Stimulated activated CD4-positive, alpha-beta T cell treated with anti-CD3 and anti-CD28 coated beads, Interleukin-1b, Interleukin-23, amount 100 ng/mL, for 48 hours (primary cell): Measurements from ENCODE around the gene C2CD4B.

Source experiments
- DNase-seq: peaks from one replicate; pipeline ENCODE4 v3.0.0-alpha.2; 2020

The C2CD4B gene

DNA sequence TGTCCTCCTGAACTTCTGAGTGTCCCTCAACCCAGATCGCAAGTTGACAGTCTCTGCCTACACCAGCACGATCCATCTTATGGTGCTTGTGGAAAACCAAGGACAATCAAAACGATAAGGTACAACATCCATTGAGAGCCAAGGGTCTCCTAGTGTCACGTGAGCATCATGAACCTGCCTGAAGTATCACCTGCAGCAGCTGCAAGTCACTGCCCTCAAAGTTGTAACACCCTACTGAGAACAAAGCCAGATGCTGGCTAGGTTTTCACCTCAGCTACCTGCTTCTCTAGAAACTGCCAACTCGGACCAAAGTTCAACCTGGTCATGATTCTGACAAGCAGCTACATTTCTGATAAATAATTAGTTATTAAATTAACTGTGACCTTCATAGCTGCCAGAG lies 17.5 kb downstream of the C2CD4B start:
- DNase-seq, result no peak

DNA sequence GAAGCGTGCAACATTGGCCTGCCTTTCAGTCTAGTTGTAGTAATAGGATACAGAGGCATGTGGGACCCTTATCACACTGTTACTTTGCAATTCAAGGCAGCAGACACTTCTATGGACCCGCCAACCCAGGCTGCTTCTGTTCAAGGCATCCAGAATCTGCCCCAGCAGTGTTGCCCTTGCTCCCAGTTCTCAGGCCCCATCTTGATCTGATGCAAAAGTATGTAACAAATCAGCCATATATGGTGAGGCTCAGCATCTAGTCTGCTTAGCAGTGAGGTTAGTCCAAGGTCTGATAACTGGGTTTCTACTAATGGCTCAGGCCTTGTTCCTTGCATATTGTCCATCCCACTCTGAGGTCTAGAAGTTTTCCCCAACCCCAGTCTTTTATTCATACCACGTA lies 17.9 kb downstream of the C2CD4B start:
- no peak for DNase-seq

DNA sequence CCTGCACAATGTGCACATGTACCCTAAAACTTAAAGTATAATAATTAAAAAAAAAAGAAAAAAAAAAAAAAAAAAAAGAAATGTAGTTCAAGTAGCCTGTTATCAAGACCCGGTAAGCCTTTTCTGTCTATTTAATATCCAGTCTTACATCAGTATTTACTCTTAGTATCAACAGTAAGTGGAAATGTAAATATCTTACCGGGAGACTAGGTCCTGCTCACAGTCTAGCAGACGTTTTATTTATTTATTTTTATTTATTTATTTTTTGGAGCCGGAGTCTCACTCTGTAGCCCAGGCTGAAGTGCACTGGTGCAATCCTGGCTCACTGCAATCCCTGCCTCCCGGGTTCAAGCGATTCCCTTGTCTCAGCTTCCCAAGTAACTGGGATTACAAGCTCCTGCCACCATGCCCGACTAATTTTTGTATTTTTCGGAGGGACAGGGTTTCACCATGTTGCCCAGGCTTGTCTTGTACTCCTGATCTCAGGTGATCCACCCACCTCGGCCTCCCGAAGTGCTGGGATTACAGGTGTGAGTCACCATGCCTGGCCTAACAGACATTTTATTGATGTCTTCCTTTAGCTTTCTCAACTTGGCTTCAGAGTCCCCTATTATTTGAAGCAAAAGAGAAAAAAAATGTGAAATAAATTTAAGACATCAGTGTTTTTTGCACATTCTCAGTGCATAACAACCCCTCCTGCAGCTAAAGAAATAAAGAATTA lies 19.9 kb downstream of the C2CD4B start:
- DNase-seq, result no peak

DNA sequence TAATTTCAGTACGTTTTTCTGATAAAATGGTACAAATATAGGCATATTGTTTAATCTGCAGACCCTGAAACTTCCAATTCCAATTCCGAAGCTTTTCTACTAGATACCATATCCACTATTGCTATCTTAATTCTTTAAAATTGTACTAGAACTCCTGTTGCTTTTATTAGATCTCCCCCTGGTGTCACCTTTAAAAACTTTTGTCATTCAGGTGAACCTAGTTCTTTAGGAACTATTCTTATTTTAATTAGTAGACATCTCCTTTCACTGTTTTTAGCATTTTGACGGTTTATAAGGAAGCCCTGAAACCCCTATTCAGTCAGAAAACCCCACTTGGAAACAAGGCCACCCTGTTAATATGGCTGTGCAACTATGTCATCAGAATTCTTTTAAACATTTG lies 22.3 kb downstream of the C2CD4B start:
- no peak for DNase-seq

DNA sequence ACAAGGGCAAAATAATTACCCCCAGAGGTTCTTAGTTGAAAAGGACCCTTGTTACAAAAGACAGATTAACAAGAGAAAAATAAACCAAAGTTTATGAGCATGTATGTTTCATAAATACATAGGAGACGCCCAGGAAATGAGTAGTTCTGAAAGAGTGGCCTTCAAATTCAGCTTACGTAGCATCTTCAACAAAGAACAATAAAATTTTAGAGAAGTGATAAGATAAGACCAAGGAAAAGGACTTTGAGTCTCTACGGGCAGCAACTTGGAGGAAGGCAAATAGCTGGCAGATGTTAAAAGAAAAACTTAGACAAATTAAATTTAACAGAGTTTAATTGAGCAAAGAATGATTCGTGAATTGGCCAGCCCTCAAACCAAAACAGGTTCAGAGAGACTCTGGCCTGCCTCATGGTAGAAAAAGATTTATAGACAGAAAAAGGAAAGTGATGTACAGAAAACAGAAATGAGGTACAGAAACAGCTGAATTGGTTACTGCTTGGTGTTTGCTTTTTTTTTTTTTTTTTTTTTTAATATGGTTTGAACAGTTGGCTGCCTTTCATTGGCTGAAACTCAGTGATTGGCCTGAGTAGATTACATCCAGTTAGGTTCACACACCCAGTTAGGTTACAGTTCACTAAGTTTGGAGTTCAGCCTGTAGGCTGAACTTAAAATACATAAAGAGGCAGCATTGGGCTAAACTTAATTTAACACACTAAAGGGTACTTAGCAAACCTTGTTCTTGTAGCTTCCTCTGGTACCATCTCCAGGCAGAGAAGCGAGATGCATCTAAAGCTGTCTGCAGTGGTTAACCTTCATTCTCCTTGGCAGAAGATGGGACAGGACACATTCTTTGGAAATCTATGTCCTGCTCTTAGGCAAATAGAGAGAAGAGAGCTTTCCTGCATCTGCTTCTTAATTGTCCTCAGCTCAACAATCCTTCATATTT lies 23.2 kb downstream of the C2CD4B start:
- no peak for DNase-seq

DNA sequence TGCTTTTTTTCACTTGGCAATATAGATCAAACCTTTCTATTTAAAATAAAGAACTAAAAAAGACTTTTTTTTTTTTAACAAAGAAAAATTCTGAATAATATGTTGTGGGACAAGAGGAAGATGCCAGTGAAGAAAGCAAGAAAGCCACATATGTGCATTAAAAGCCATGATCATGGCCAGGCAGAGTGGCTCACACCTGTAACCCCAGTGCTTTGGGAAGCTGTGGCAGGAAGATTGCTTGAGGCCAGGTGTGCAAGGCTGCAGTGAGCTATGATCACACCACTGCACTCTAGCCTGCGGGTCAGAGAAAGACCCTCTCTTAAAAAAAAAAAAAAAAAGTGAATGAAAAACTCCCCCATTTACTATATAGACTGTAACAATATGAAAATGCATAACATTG lies 23.9 kb downstream of the C2CD4B start:
- DNase-seq, result no peak

DNA sequence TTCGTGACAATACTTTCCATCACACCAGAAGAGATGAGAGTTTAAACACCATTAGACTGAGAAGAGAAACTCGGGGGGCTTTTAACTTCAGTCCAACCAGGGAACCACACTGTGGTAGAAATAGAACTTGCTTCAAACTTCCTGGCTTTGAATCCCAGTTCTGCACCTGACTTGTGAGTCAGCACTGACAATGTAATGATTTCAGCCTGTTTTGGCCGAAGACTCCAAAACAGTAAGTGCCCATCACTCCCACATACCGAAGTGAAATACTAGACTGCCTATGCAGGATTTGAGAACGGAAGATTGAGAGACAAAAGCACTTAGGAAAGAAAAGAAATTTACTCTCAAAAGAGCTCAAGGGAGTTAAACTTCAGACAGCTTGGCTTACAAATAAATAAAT lies 27.0 kb downstream of the C2CD4B start:
- DNase-seq, result no peak

DNA sequence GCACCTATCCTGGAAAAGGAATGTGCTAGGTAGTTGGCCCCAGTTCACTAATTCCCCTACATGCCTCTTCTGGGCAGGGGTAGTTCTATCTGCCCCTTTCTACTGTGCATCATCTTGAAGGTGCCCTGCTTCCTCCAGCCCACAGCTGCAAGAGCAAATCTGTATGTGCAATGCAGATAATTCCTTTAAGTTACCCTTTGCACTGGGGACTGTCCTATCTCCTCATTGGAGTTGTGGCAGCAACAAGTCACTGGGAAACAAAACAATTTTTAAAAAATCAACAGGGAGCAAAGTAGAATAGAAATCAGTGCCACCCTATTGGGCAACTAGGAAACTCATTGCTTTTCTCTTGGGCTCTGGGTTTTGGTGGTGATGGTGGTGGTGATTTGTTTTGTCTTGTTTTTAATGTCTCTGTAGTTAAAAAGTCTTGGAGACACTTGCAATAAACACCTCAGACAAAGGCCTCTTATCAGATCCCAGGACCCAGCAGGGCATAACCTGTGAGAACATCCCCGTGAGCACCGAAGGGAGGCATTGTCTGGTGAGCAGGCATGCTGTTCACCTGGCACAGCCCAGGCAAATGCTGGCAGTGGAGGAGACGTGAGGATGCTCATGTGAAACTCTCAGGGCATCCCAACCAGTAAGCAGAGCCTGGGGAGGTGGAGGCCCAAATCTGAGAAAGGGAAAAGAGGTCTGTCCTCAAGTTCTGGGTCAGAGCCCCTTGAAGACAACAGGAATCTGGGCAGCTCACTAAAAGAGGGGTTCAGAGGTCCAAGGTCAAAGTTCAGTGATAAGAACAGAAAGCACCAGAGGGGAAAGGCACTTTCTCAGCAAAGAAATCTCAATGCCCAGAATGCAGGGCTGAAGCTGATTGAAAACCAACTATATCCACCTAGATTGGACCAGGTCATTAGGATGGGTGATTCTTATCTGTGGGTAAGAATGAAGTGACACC lies 27.9 kb downstream of the C2CD4B start:
- no peak for DNase-seq

DNA sequence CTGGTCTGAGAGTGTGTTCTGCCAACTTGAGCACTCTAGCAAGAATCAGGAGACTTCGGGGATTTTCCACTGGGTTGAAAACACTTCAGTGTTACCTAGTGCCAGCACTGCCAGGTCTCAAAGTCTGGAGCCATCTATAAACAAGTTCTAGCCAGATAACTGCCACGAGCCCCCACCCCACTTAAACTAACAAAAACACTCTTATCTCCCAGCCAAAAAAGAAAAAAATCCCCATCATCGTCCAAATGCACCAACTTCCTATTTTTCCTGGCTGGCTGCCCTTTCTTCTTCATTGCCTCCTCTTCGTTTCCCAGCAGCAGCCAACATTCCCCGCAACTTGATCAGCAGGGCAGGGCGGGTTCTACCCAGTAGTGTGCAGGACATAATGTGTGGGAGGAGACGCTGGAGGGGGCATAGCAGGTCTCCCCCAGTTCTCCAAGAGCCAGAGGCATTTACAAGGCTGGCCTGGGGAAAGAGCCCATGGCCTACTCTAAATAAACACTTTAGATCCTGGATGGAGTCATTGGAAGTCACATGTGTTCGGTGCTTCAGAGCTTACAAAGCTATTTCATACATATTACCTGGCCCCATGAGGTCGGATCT lies 29.5 kb downstream of the C2CD4B start:
- DNase-seq, result no peak

DNA sequence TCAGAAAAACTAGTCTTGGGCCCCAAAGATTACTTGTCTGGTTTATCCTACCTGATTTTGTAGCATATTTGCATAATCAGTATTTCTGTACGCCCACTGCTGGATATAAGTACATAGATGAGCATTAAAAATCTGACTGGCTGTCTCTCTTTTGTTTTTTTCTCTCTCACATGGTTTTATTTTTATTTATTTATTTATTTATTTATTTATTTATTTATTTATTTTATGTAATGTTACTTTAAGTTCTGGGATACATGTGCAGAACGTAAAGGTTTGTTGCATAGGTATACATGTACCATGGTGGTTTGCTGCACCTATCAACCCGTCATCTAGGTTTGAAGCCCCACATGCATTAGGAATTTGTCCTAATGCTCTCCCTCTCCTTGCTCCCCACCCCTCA lies 31.9 kb downstream of the C2CD4B start:
- DNase-seq, result no peak

DNA sequence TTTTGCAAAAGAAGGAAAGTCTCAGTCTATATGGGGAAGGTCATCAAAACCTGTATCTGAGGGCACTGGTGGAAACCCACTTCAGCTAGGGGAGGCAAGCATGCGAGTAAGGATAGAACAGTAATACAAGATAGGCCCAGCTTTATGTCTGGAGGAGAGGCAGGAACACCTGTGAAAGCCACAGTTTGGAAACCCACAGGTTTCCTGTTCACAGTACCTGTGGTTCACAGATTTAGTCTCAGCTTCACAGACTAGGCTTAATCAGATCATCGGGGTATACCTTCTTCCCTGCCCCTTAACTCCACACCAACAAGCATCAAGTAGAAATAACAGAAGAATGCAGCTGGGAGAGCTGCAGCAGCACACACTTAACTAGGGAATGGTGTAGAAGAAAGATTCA lies 36.2 kb downstream of the C2CD4B start:
- DNase-seq, result no peak

DNA sequence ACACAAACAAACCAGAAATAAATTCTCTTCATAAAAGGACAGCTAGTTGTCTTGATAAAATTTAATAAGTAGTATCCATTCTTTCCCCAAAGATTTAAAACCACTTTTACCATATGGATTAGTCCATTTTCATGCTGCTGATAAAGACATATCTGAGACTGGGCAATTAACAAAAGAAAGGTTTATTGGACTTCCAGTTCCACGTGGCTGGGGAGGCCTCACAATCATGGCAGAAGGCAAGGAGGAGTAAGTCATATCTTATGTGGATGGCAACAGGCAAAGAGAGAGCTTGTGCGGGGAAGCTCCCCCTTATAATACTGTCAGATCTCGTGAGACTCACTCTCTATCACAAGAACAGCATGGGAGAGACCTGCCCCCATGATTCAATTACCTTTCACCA lies 38.7 kb downstream of the C2CD4B start:
- no peak for DNase-seq

DNA sequence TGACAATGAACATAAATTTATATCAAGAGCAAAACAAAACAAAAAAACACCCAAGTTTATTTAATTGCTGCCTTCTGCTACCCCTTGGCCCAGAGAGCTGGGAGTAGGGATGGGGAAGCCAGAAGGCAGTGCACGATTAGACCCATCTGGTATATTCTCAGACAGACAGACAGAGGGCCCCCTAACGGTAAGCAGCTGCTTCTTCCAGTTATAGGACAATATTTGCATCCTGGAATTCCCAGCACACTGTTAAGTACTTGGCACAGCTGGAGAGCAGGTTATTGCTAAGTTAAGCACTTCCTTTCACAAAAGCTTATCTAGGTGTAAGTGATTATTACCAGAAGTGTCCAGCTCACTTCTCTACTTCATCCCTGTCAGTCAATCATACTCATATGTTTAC lies 39.3 kb downstream of the C2CD4B start:
- no peak for DNase-seq

DNA sequence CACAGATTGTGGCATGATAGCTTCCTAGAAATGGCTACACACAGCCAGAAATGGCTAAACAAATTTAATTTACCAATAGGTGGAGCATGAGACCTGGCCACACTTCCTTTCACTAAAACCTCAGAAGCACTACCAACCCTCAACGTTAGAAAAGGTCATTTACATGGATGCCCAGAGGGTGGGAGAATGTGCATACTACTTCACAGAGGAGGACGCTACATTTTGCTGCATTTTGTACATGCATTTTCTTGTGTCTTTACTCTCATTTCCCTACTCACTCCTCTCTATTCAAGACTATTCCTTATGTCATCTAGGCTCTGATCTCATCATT lies 40.1 kb downstream of the C2CD4B start:
- DNase-seq, result no peak

DNA sequence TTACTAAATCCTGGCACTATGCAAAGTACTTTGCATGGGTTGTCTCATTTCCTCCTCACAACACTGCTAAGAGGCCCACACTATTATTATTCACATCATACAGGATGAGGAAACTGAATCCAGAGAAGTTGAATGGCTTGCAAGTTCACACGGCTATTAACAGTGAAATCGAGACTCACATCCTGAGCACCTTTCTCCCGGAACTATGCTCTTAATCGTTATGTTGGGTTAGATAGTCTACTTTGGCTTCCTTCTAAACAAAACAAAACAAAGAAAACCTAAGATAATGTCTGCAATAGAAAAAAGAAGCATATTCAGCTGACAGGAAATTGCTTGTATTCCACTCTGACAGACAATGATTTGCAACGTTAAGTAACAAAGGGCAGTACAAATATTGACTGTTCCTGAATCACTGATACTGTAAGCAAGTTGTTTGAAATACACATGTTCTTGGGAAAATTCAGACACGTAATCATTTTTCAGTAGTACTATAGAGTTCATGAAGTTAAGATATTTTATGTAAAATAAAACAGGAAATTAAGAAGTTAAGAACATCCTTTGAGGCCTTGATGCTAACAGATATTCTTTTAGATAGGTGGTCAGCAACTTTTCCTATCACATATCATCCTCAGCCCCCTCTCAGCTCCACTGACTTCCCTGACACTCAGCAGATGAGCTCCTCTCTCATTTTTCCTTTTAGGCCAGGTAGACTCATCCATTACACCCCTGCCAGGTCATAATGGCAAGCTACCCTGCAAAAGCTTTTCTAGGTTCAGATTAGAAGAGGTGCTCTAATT lies 40.7 kb downstream of the C2CD4B start:
- DNase-seq, result no peak

DNA sequence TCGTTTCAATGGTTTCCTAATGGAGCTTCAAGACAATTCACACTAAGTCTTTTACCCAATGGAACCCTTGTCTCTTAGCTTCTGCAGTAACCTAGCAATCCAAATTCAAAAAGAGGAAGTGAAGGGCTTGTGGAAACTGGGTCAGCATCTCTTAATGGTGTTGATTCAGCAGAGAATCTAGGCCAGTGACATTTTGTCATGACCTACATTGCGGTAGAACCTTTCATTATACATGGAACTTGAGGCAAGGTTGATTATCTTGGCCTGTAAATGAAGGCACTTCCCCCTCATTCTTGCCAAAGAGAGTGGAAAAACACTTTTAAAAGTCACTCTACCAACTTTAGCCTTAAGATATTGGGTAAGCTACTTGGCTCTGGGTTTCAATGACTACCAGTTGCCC lies 42.8 kb downstream of the C2CD4B start:
- no peak for DNase-seq

DNA sequence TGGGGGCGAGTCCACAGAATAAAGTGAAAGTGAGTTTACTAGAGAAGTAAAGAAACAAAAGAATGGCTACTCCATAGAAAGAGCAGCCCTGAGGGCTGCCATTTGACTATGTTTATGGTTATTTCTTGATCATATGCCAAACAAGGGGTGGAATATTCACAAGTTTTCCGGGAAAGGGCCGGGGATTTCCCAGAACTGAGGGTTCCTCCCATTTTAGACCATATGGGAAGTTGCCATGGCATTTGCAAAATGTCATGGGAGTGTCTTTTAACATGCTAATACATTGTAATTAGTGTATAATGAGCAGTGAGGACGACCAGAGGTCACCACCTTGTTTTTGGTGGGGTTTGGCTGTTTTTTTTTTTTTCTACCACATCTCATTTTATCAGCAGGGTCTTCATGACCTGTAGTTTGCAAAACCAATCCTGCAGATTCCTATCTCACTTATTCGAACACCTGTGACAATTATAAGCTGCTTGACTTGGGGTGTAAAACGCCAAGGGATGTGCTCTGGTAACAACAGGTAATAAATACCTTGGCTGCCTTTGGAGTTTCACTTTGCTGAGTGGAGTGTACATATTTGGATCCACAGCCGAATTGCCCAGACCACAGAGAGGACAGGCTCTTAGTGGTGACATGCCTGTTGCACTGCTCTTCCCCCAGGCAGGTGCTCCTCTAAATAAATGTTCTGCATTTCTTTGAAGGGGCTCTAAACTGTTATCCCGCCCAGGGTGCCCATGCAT lies 43.6 kb downstream of the C2CD4B start:
- no peak for DNase-seq

DNA sequence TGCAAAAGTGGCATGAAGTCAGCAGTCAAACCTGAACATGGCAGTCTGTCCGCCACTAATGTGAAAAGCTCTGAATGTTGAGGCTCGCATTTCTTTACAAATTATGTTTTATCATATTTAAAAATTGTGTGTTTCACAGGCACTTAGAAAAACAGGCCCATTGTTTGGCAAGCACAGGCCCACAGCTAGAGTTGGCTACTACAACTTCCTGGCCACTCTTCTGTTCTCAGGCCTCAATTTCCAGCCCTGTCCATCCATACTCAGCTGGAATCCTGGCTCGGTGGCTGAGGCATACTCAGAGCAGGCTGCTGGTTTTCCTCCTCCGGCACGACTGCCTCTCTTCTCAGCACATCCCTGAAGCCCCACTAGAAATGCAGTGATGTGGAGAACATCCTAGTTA lies 44.3 kb downstream of the C2CD4B start:
- DNase-seq, result no peak

DNA sequence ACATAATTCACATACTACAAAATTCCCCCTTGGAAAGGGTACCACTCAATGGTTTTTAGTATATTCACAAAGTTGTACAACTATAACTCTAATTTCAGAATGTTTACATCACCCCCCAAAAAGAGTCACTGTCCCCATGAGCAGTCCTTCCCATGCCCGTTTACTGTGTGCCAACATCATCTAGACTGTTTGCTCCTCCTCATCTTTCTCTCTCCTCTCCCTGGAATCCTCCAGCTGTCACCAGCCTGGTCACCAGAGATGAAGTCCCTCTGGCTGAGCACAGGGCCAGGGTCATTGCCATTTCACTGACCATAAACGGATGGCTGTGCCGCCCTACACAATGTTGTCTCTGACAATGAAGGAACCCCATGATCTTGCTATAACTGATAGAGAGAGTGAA lies 45.2 kb downstream of the C2CD4B start:
- no peak for DNase-seq

DNA sequence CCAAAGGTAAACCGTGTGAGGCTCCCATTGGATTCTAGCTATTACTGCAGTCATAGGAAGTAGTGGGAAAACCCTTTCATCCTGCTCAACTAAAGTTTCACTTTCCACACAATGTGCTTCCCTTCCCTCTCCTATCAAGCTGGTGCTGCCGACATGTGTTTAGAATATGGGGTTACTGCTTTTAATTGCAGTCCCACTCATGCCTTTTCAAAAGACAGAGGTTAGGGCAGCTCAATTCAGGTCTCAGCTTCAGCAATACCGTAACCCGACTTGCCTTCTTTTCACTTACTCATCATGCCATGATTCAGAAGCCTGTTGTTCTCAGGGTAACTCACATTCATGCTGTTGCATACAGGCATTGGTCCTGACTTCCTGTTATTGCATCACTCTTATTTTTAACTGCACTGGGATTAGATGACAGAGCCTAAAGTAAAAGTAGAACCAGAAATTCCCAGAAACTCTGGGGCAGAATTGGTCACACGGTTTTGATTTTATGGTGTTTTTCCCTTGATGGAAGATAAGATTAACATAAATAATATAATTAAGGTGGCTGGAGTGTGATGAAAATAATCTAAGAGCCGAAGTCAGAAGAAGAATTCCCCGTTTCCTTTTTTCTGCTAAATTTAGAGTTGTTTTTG lies 45.7 kb downstream of the C2CD4B start:
- DNase-seq, result peak; percentile 30
